GM19351 (cell line): ENCODE measurements around the gene NOC4L.

ENCODE experiments used
- ATAC-seq: cut with Tn5 transposase; IDR thresholded peaks from one replicate; pipeline ENCODE4 v1.9.1; 2021; ENCODE audit warnings: mild to moderate bottlenecking, moderate library complexity; ENCODE audit not compliant: unreplicated experiment

The NOC4L gene

GRCh38 chr12:132196038-132196872, 52.0 kb downstream of the NOC4L start:
- no peak for ATAC-seq

GRCh38 chr12:132196873-132197390, 52.7 kb downstream of the NOC4L start:
- ATAC-seq: no peak

- ATAC-seq: no peak
Measured at GRCh38 chr12:132197581-132198354, 53.5 kb downstream of the NOC4L start.

GRCh38 chr12:132199101-132199500, 54.8 kb downstream of the NOC4L start:
- no peak for ATAC-seq

GRCh38 chr12:132199526-132200319, 55.5 kb downstream of the NOC4L start:
- ATAC-seq: no peak

GRCh38 chr12:132200800-132201199, 56.5 kb downstream of the NOC4L start:
- ATAC-seq: no peak

DNA sequence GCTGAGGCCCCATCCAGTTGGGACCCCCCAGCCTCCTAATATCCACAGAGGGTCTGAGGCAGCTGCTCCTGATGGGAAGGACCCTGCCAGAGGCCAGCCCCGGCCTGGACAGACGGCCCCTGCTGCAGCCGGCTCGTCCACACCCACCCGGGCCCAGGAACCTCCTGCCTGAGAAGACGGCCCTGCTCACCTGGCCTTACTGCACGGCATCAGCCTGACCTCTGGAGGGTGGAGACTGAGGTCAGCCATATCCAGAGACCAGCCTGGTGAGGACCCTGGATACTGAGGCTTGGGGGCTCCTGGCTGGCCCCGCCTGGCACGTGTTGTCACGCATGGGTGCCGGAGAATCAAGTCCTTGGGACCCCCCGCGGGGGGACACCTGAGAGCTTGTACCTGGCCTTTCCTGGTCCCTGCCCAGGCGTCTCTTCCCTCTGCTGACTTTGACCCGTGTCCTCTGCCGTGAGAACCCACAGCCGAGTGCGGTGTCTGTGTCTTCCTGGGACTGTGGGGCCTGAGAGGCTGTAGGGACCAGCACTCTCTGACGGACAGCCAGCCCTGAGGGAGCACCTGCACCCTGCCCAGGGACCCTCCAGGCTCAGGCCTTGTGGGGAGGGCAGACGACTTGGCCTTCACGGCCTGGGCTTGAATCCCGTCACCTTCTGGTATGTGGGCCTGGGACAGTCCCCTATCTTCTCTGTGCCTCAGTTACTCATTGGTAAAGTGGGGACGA, 57.3 kb downstream of the NOC4L start:
- no peak for ATAC-seq
